ENCODE data around the gene CD59.

- TF ChIP-seq, protein P1, sequence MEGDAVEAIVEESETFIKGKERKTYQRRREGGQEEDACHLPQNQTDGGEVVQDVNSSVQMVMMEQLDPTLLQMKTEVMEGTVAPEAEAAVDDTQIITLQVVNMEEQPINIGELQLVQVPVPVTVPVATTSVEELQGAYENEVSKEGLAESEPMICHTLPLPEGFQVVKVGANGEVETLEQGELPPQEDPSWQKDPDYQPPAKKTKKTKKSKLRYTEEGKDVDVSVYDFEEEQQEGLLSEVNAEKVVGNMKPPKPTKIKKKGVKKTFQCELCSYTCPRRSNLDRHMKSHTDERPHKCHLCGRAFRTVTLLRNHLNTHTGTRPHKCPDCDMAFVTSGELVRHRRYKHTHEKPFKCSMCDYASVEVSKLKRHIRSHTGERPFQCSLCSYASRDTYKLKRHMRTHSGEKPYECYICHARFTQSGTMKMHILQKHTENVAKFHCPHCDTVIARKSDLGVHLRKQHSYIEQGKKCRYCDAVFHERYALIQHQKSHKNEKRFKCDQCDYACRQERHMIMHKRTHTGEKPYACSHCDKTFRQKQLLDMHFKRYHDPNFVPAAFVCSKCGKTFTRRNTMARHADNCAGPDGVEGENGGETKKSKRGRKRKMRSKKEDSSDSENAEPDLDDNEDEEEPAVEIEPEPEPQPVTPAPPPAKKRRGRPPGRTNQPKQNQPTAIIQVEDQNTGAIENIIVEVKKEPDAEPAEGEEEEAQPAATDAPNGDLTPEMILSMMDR (IDR thresholded peaks at IDR 0.05; ENCODE audit: poor library complexity), result no peak
- TF ChIP-seq EZH2phosphoT487 (IDR thresholded peaks at IDR 0.05; ENCODE audit: low read depth, severe bottlenecking, unreplicated experiment) (no peak), EZH2 (IDR thresholded peaks at IDR 0.05; ENCODE audit: borderline replicate concordance) (no peak)
These were observed 44.2 kb downstream of the CD59 start for GRCh38 chr11:33692013-33692504.
